ENCODE data around the gene FAM50A.
A peak's percentile ranks its signal among the peaks of the same experiment; 100 is the strongest.
"Not testable (repeated sequence)": the region's sequence is repeated elsewhere in the genome, so short reads cannot be mapped to it uniquely, and the experiment has no call there.

FAM50A gene, protein sequence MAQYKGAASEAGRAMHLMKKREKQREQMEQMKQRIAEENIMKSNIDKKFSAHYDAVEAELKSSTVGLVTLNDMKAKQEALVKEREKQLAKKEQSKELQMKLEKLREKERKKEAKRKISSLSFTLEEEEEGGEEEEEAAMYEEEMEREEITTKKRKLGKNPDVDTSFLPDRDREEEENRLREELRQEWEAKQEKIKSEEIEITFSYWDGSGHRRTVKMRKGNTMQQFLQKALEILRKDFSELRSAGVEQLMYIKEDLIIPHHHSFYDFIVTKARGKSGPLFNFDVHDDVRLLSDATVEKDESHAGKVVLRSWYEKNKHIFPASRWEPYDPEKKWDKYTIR

DNA sequence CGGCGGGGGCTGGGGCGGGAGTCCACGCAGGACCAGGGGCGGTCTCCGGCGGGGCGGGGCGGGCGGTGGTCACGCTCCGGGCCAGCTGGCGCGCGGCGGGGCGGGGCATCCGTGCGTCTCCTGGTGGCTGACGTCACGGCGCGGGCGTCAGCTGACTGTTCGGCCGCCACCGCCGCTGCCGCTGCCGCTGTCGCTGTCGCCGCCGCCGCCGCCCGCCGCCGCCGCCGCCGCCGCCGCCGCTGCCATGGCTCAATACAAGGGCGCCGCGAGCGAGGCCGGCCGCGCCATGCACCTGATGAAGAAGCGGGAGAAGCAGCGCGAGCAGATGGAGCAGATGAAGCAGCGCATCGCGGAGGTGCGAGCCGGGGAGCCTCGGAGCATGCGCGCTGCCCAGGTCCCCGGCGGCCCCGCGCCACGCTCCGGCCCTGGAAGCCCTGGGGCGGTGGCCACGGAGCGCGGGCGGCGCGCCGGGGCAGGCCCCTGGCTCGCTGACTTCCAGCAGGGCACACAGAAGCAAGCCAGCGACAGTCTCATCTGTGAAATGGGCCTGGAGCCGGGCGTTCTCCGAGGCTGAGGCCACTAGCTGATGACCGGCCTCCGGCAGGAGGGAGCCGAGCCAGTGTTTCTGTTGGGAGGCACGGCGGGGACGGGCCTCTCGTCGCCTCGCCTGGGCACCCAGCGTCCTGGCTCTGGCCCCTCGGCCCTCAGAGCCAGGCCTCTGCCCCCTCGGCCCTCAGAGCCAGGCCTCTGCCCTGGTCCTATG is at the start of gene FAM50A:
TSS of gene FAM50A (plus strand) at position 150 of the 763 bp plus-strand sequence. CDS start at position 245, 95 bp downstream.
- peak; percentile 65 to 96 (median 76) for DNase-seq
- intact Hi-C loops (cut with DNase I), result loop anchor here (5.0 kb wide), 1 partner anchor 33 kb away; the partner anchor contains the start of gene LAGE3

DNA sequence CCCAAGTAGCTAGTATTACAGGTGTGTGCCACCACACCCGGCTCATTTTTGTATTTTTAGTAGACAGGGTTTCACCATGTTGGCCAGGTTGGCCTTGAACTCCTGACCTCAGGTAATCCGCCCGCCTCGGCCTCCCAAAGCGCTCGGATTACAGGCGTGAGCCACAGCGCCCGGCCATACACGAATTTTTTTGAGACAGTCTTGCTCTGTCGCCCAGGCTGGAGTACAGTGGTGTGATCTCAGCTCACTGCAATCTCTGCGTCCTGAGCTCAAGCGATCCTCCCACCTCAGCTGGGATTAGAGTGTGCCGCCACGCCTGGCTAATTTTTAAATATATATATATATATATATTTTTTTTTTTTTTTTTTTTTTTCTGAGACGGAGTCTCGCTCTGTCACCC is 47.6 kb upstream of the FAM50A start:
- intact Hi-C loops (cut with DNase I), result loop anchor here (5.0 kb wide), 1 partner anchor 136 kb away; no protein-coding TSS in a partner anchor
- not testable (repeated sequence) for DNase-seq

DNA sequence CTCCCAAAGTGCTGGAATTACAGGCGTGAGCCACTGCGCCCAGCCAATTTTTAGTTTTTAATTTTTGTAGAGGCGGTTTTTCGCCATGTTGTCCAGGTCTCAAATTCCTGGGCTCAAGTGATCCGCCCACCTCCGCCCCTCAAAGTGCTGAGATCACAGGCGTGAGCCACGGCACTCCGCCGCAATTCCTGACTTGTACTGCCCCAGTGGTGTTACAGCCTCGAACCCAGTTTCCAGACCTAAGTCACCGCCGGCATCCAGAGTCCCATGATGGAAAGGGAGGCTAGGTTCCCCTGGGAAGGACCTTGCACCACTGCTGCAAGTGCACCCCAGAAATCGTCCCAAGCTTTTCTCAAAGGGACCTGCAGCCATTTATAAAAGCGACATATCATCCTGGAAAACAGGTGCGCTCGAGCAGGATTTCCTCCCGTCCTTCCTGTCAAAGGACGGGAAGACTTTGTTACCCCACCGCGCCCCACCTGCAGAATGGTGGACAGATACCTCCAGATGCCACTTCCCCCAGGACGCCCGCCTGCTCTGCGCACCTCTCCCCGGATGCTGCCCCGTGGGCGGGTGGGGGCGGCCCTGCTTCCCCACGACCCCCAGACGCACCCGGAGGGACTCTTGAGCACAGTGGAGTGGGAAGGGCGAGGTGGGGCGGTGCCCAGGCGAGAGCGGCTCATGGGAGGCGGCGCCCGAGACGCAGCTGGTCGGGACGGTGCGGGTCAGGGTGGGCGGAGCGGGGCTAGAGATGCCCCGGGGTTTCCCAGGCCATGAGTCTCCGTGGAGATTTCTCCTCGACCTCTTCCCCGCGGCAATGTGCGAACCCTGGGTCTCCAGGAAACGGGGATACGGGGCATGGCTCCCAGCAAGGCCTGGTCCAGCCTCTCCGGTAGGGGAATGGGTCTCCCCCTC is 46.7 kb upstream of the FAM50A start:
- peak in 9 of 10 donors; percentile 25 to 93 (median 51) for DNase-seq
- intact Hi-C loops (cut with DNase I), result loop anchor here (5.0 kb wide), 1 partner anchor 135 kb away; no protein-coding TSS in a partner anchor

DNA sequence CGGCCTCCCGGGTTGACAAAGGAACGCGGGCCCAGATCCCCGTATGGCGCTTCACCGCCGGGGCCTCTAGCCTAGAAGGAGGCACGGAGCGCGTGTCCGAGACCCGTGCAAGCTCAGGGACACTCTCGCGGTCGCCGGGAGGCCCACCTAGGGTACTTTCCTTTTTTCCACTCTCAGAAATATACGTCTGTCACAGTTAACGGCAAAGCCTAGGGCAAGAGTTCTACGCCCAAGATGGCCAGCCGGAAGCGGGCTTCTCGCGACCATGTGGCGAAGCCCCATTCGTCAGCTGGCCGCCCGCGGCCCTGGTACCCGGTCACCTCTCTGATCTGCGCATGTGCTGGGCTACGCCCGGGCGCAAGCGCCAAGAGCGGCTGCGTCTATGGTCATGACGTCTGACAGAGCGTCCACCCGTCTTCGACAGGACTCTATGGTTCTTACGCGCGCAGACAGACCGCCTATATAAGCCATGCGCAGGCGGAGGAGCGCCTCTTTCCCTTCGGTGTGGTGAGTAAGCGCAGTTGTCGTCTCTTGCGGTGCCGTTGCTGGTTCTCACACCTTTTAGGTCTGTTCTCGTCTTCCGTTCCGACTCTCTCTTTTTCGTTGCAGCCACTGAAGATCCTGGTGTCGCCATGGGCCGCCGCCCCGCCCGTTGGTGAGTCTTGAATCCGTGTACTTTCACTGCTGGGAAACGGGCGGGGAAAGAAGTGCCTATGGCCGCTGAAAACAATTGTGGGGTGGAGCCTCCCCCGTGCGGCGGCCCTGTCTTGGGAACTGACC is 45.9 kb upstream of the FAM50A start, which contains the start of gene RPL10:
TSS of gene RPL10 (plus strand) at position 490 of the 780 bp plus-strand sequence. CDS start at position 633, 143 bp downstream.
- intact Hi-C loops (cut with DNase I), result loop anchor here (5.0 kb wide), 1 partner anchor 134 kb away; no protein-coding TSS in a partner anchor
- peak; percentile 88 to 99 (median 91) for DNase-seq

DNA sequence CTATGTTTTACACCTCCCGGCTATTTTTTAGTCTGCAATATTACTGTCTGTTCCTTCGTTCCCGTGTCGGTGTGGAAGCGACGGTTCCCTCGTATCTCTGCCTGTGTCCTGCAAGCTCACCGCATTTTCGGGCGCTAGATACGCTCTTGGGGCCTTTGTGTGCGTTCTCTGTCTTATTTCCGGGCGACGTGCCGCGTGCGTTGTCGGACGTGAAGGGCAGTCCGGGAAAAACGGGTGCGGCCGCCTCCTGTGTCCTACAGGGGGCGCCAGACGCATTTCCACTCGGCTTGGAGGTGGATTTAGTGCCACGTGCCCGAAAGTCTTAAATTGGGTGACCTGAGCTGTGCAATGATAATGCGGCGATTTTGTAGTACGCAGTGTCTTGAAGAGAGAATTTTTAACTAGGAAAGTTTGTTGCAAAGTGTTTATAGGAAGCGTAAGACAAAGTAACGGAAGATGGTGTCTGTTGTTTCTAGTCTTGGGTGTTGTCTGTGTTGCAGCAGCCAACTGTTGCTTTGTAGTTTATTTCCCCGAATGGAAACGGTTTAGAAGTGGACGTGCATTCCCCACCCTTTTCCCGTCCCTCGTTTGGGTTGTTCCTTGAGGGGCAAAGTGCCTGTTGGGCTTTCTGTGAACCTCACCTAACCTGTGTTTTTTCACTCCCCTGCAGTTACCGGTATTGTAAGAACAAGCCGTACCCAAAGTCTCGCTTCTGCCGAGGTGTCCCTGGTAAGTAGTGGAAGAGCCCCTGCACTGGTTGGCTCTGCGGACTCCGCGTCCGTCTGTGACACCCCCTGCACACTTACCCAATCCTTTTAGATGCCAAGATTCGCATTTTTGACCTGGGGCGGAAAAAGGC is 45.0 kb upstream of the FAM50A start:
- intact Hi-C loops (cut with DNase I), result loop anchor here (5.0 kb wide), 1 partner anchor 133 kb away; no protein-coding TSS in a partner anchor
- DNase-seq, result peak; percentile 72 to 97 (median 80)

DNA sequence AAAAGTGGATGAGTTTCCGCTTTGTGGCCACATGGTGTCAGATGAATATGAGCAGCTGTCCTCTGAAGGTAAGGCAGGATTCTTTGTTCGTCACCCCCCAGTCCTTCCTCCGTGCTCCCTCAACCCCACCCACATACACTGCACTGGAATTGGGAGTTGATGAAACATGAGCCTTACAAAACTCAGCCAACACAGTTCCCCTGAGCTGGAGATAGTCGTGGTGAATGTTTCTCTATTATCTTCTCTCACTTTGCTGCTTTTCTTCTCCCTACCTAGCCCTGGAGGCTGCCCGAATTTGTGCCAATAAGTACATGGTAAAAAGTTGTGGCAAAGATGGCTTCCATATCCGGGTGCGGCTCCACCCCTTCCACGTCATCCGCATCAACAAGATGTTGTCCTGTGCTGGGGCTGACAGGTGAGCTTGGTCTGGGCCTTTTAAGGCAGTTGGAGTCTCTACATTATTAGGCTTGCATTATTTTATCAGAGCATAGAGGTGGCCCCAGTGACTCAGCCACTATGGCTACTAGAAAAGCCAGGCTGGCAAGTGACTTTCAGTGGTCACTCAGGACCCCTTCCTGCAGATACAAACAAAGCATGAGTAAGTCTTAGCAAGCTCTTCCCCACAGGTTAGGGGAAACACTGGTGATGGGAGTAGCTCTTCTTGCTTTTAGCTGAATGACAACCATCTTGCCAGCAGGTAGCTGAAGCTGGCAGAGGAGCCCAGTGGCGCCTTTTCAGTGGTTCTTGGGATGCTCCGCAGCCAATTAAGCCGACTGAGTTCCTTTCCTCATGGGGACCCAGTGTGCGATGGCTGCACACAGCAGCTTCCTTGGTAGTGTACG is 44.2 kb upstream of the FAM50A start:
- intact Hi-C loops (cut with DNase I), result loop anchor here (5.0 kb wide), 1 partner anchor 133 kb away; no protein-coding TSS in a partner anchor
- no peak for DNase-seq

DNA sequence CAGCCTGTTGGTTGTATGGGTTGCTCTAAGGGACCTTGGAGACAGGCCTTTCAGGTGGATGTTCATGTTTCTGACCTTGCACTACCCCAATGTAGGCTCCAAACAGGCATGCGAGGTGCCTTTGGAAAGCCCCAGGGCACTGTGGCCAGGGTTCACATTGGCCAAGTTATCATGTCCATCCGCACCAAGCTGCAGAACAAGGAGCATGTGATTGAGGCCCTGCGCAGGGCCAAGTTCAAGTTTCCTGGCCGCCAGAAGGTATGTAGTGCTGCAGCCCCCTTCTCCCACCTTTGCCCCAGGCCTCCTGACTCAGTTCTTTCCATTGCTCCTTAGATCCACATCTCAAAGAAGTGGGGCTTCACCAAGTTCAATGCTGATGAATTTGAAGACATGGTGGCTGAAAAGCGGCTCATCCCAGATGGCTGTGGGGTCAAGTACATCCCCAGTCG is 43.5 kb upstream of the FAM50A start:
- intact Hi-C loops (cut with DNase I); DNase-seq: not testable (repeated sequence)

DNA sequence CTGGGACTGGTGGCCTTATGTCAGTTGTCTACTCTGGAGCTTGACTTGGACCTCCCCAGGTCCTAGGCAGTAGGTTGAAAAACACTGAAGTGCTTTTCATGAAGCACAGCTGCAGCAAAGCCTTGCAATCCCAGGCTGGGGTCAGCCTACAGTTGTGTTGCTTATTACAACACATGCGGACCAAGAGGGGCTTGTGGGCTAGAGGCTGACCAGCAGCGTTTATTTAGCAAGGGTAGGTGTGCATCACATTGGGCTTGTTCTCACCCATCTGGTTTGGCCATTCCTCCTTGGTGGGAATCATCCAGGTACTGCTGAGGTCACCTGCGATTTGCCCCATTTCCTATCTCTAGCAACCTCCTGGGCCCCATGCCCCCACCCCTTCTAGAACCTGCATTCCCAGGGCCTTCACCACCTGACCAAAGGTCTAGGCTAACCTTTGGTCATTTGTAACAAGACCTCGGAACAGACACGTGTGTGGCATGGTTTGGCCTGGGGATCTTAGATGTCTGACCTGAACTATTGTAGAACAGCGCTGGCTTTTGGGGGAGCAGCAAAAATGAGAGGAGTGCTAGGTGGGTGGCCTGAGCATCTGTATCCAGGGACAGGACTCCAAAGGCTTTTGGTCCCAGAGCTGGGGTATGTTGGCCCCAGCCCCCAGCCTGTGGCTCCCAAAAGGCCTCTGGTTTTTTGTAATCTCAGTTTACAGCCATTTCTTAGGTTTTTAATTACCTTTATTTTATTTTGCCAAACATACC is 42.7 kb upstream of the FAM50A start:
- intact Hi-C loops (cut with DNase I), result no loop called here
- DNase-seq, result no peak

DNA sequence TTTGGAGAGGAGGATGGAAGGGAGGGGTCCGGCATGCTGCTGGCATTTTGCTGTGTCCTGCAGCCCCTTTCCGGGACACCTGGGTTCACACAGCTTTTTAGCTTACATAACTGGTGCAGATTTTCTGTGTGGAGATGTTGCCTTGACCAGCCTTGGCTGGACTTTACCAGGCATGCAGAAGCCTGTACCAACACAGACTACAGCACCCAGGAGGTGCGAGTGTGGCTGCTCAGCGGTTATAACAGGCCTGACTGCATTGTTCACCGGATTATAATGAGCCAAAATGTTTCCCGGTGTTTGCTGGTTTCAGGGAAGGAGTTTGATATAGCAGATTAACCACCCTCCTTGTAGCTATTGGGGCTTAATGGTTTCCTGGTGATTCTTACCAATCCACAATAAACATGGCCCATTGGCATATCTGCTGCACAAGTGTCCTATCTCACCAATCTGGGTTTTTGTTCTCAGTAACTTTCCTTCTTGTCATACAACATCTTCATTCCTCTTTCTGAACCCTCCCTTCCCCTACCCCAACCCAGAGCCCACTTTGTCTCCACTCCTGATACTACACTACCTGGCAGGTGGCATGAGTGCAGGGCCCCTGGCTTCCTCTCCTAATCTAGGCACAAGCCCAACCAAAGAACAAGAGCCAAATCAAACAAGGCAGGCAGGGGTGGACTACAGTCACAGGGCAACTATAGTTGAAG is 41.9 kb upstream of the FAM50A start:
- DNase-seq, result no peak
- intact Hi-C loops (cut with DNase I), result no loop called here

DNA sequence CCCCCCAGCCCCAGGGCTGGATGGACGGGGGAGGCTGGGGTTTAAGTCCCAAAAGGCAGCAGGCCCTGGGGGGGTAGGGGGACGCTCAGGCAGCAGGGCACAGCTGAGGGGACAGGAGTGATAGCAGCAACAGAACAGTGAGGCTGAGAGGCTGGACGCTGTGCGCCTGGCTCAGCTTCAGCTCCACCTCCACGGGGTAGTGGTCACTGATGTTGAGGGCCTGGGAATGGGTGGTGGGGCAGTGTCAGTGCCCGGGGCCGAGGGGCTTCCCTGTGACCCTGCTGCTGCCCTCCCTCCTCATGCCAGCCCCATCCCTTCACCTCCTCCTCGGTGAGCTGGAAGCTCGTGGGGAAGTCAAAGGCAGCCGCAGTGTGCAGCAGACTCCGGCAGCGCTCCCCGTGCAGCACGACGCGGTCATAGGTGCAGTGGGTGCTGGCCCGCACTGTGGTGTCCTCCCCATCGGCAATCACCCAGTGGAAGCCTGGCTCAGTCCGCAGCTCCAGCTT is 41.3 kb upstream of the FAM50A start:
- intact Hi-C loops (cut with DNase I), result no loop called here
- DNase-seq, result no peak

DNA sequence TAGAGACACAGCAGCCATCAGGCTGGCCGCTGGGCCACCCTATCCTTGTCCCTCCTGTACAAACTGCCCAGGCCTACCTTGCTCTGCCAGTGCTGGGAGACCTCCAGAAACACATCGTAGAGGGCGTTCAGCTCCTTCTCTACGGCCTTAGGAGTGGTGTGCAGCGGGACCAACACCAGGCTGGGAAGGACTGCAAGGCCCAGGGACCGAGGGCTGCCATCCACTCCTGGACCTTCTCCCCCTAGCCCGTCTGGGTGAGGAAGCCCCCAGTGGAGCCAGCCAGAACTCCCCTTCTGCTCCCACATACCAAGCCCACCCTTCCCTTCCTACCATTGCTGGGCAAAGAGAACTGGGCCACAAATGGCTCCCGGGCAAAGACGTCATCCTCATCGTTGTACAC is 40.7 kb upstream of the FAM50A start:
- no peak for DNase-seq
- intact Hi-C loops (cut with DNase I), result no loop called here

DNA sequence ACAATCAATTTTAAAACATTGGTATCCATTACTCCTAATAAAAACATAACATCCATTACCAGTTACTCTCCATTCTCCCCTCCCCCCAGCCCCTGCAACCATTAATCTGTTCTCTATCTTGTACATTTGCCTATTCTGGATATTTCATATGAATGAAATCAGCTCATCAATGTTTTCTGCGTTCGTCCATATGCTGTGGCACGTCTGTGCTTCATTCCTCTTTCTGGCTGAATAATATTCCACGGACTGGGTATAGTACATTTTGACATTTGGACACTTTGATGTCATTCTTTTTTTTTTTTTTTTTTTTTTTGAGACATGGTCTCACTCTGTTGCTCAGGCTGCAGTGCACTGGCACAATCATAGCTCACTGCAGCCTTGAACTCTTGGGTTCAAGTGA is 40.1 kb upstream of the FAM50A start:
- DNase-seq, result no peak
- intact Hi-C loops (cut with DNase I), result no loop called here

DNA sequence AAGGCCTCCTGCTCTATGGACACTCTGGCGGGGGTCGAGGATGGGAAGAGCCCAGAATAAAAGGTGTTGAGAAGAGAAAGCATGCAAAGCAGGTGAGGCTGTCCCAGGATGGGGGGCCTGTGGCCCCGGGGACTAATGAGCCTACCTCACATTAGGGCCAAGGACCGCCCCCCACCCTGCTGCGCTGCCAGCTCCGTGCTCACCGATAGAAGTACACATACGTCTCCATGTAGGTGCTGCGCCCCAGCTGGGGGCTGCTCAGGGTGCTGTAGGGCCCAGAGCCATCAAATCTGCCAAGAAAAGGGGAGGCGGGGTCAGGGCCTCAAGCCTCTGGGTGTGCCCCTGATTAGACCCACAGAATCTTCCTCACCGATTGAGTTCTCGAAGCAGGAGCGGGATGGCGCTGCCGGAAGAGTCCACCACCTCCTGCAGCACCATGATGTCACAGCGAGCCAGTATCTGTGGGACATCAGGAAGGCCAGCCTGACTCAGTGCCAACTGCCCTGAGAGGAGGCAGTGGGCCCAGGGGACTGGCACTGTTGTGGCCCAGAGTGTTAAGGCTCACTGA is 39.2 kb upstream of the FAM50A start:
- intact Hi-C loops (cut with DNase I), result no loop called here
- DNase-seq, result no peak

DNA sequence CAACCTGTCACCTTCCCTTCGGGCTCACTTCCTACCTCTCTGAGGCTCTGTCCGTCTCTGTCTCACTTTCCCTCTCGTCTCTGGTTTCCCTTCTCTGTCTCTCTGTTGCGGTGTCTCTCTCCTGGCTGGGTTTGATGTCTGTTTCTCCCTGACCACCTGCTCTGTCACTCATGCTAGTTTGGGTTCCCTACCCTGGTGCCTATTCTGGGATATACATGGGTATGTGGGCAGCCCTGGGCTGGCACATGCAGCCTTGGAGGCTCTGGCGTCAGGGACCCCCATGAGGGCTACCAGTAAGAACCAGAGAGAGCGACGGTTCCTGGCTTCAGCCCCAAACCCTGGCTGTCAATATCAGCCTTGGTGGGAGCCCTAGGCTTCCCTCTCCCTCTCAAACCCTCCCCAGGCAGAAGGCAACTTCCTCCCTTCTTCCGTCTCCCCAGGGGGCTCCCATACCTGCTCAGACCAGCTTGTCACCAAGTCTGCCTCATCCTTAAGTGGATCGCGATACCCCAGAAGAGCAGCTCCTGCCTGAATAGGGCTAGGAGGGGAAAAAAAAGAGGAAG is 35.2 kb upstream of the FAM50A start:
- no peak for DNase-seq
- intact Hi-C loops (cut with DNase I), result no loop called here

DNA sequence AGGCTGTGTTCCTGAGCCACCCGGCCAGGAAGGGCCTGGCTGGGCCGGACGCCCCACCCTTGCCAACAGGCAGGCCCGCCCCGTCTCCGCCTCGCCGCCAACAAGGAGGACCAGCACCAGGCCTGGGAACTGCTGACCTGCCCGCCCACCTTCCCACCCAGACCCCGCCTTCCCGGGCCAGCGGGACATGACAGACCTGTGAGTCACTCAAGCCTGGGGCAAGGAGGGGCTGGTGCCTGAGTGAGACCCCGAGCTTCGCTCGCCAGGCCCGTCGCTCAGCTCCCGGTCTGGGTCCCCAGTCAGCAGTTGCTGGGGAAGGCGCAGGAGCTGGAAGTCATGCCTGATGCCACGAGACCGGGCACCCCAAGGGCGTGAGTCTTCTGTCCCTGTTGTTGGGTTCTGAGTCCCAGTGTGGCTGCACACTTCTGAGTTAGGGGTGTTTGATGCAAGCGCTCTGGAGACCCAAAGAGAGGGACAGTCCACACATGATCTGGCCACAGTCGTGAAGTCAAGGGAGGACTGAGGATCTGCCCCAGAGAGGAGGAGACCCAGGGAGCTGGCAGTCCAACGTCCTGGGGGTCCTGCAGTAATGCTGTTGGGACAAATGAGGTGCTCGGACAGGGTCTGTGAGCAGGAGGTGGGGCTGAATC is 34.6 kb upstream of the FAM50A start, which contains the start of gene DNASE1L1:
TSS of gene DNASE1L1 (minus strand) at position 33 of the 650 bp plus-strand sequence. CDS start 3,686 bp downstream, outside the sequence.
- DNase-seq, result peak in 3 of 10 donors; percentile 24 to 91 (median 37)
- intact Hi-C loops (cut with DNase I), result no loop called here

Measured in posterior cingulate gyrus (tissue), 11 donors.